Stimulated activated CD4-positive, alpha-beta T cell treated with anti-CD3 and anti-CD28 coated beads, Interleukin-15, amount 100 ng/mL, for 48 hours (primary cell): ENCODE results near the gene VPS13A.
A peak's percentile ranks its signal among the peaks of the same experiment; 100 is the strongest.

Experiments
- DNase-seq, 2 donors: peaks; one replicate each; pipeline ENCODE4 v3.0.0-alpha.2; 2020; ENCODE audit warnings: low read depth in 2 of 2

Gene VPS13A

GRCh38 chr9:77177143-77177893, at the start of gene VPS13A:
TSS of gene VPS13A (plus strand) at chr9:77177534. CDS start at chr9:77177705, 171 bp downstream.
- peak; percentile 89 to 93 for DNase-seq

- no peak for DNase-seq
These were observed 49.1 kb upstream of the VPS13A start for GRCh38 chr9:77128125-77128789.

GRCh38 chr9:77131399-77131798, 45.9 kb upstream of the VPS13A start:
- no peak for DNase-seq

DNA sequence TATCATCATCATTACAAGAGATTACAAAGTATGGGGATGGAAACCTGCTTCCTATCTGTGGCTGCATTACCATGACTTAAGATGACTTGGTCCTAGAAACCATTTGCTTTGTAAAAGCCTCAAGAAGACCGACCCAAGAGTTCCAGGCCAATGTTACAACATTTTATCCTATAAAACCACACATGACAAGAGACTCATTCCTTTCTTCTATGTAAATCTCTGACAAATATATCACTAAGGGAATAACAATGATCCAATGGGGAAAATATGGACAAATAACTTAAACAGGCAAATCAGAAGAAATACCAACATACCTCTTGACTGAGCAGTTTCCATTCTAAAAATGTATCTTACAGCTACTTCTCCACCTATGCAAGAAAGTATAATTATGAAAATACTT, 44.3 kb upstream of the VPS13A start:
- no peak for DNase-seq

DNA sequence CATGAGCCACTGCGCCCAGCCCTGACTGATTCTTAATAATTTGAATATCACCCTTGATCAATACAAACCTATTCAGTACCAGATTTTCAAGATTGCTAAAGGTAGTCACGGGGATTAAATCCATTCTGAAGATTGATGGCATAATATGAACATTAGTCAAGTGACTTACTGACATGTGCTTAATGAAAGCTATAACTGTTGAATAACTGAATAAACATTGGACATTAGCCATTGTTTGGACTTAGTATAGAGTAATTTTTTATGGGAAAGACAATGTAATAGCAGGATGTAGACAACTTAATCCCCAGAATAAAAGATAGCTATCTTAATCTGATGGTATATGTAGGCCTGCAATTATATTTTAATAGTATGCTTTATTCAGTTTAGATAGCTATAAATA, 35.0 kb upstream of the VPS13A start:
- no peak for DNase-seq

DNA sequence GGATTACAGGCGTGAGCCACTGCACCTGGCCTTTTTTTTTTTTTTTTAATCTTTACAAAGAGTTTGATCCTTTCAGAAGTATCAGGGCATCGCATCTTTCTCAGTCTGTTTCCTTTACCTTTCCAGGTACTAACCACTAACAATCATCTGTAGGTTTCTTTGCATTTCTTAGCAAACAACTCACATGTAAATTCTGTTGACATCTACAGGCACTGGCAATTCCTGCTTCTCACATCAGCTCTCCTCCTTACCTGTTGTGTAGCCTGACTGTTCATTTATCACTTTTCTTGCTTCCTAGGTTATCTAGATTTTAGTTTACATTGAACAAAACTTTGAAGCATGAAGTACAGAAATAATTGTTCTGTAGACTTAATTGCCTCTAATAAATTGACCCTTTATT, 27.5 kb upstream of the VPS13A start:
- DNase-seq = no peak

DNA sequence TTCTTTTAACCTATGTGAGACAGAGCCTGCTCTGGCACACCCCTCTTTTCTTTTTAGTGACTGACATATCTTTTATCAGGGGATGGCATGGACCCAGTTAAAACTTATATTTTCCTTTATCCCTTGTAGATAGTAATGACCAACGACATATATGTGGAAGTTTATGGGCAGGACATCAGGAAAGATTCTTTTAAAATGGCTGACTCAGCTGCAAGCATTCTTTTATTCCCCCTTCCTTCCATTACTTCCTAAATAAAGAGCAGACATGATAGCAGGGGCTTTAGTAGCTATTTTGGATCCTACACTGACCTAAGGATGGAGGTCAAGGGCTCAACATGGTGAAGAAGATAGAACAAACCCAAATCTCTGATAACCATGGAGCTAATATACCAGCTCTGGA, 25.0 kb upstream of the VPS13A start:
- DNase-seq = no peak

- no peak for DNase-seq
These were observed 20.5 kb upstream of the VPS13A start for GRCh38 chr9:77156646-77157371.

- DNase-seq = no peak
These were observed 18.4 kb upstream of the VPS13A start for GRCh38 chr9:77158772-77159513.

GRCh38 chr9:77161191-77161590, 16.1 kb upstream of the VPS13A start:
- DNase-seq = no peak

DNA sequence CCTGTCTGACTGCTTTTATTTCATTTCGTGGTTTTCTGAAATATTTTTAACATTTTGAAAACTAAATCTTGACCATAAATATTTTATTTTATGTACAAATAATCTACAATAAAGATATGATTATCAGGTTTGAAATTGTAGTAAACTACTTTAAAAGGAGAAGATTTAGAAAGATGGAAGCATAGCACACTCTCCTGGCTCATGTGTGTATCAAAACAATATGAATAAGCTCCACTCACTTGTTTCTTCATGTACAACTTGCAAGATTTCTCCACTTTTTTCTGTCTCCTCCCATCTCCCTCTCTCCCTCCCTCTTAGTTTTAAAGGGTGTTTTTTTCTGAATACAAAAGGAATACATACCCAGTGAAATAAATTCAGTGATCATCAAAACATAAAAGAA, 15.4 kb upstream of the VPS13A start:
- DNase-seq = no peak

- no peak for DNase-seq
These were observed 15.0 kb upstream of the VPS13A start for GRCh38 chr9:77162366-77162765.

- no peak for DNase-seq
These were observed 13.4 kb upstream of the VPS13A start for GRCh38 chr9:77163884-77164283.

DNA sequence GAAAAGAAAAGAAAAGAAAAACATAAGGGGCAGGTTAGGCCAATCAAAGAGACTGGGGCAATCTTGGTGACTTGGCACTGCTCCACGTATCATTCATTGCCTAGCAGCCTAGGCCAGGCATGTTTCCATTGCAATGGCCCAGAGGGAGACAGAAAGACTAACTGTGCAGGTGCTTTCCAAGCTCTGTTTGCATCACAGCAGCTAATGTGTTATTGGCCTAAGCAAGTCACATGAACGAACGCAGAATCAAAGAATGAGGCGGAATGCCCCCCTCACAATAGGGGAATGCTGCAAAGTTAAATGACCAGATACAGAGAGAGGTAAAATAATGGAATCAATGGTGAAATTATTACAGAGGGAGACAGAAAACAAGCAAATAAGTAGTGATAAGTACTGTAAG, 11.1 kb upstream of the VPS13A start:
- no peak for DNase-seq

- no peak for DNase-seq
These were observed 6.2 kb upstream of the VPS13A start for GRCh38 chr9:77170991-77171699.

DNA sequence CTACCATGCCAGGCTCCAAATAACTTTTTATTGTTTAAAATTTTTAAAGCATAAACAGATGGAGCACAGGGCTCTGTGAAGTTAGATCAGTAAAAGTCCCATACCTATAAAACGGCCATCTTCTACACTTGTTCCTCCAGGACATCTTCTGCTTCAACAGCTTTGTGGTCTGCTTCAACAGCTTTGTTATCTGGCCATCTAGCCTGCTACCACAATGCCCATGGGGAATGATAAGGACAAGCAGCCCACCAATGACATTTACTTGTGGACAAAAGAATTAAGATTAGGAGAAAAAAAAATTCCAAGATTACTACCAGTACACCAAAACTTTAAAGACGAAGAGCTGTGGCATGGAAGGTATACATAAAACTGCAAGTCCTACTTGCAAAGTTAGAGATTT, 2.2 kb upstream of the VPS13A start:
- DNase-seq = no peak

DNA sequence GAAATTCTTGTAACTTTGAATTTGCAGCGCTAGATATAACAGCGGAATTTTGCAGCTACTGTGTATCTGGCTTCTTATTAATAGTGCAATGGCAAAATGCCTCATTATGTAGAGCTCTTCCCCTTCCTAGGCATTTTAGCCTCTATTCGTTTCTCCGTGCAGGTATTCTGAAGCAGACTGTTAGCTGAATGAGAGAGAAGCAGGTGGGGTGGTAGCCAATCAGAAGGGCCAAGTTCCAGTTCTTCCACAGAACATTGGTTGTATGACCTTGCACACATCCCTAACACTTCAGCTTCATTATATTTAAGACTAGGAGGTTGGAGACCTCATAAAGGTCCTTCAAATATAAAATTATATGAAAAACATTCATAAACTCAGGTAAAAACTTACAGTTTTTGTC, 1.2 kb upstream of the VPS13A start:
- no peak for DNase-seq

DNA sequence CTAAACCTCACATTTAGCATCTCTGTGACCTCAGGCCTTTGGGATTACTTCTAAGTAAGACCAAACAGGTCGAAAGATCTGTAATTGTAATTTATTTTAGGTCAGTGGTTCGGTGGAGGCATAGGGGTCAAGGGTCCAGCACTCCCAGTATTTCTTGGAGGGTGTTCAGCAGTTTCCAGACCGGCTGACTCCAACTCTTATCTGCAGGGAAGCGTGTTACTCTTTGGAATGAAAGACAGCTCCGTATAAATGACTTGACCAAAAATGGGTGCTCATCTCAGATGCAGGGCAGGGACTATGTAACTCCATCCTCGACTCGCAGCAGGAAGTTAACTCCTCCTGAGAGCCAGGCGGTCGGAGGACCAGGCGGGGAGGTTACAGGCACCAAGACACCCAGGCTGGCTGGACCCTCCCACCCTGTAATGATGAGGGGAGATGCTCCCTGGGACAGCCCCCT, 620 bp upstream of the VPS13A start:
- DNase-seq = no peak

DNA sequence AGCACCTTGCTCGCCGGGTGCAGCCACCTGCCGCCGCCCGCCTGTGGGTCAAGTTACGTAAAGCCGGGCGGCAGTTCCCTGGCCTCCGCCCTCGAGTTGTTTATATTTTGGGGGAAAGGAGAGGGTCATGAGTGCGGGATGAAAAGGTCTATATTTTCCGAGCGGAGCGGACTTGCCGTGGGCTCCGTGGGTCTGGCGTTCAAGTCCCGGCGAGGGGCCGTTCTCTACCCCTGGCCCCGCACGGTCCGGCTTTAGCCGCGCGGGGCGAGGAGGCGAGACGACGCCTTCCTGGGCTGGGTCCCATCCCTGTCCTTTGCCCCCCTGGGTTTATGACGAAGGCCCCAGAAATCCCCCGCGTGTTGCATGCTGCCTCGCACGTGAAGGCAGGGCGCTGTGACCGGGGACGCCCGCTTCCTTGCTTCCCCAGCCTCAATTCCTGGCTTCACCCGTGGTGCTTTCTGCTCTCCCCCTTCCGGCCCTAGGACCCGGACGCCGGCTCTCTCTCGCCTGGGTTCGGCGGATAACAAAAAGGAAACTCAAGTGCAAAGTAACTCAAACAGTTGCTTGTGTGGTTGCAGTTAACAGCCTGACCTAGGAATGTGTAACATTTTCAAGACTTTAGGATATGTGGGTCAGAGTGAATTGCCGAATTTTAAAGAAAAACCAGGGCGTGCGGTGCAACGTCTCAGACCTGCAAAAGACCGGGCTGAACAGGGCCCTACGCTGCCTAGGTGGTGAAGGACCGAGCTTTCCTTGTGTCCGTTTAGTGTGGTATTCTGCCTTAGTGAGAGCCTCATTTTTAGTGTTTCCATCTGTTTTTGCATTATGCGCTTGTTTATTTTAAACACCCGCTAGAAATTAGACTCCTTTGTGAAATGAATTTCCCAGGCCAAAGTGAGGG, 810 bp downstream of the VPS13A start:
- peak in 1 of 2 donors; percentile 30 for DNase-seq

DNA sequence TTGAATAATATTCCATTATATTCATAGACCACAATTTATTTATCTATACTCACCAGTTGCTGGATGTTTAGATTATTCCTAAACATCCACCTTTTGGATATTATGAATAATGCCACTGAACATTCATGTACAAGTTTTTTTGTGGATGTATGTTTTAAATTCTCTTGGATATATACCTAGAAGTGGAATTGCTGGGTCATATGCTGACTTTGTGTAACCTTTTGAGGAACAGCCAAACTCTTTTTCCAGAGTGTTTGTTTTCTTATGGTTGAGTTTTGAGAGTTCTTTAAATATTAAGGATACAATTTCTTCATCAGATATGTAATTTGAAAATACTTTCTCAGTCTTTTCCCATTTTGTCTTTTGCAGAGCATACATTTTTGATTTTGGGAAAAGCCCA, 2.7 kb downstream of the VPS13A start:
- no peak for DNase-seq
